ENCODE data around the gene AQP6. TPM values are rescaled to one million over a fixed set of nuclear protein-coding genes. Genes with fewer than 3 reads are reported as not detected.

The AQP6 gene
- total and polyA plus RNA-seq, 2 donors (not counting 3 experiments of a cell fraction or from before 2014, with no cell fraction given): 0.04 TPM; not detected in 1

DNA sequence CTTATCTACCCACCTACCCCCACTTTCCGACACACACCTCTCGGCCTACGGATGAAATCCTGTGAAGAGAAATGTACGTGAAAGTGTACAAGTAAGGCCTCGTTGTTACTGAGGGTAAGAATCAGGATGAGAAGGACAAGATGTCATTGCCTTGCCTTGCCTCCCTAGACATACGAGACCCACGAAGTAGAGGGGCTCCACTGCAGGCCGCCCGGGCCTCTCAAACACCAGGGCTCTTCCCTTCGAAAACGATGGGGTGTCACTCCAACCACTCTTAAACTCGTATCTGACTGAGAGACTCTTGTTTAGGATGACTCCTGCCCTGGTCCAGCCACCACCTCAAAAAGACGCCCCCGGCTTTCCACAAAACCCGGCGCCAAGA is 52.0 kb downstream of the AQP6 start:
- dilution Hi-C loops (cut with MboI; ENCODE audit: extremely low pct_ligation_motif_present, low sequenced_read_pairs): no loop called here
- H3K27ac ChIP-seq (ENCODE audit: insufficient read depth, low read depth, low read length): peak overlapping the region; percentile 16
- H3K4me1 ChIP-seq (ENCODE audit: control insufficient read depth, extremely low read depth, insufficient read depth, low read length): peaks cover 10% of the 10 kb centered on the region
- H2AFZ ChIP-seq (ENCODE audit: low read depth, low read length): peak overlapping the region; percentile 73
- ChIA-PET CTCF (interaction anchor here (0.8 to 3.3 kb wide), 12 partner anchors 8 to 60 kb away, joined by 4 to 18 read pairs (median 6); partner anchors contain the start of gene SMARCD1), POLR2A (interaction anchor here (0.6 kb wide), 1 partner anchor 60 kb away, joined by 3 read pairs; the partner anchor contains the start of gene SMARCD1)
- H3K9ac ChIP-seq (replicated peaks; ENCODE audit: extremely low read depth, insufficient read depth, low read length): peak overlapping the region; percentile 31
- FAIRE-seq: no peak
- H3K79me2 ChIP-seq (ENCODE audit: control insufficient read depth, insufficient read depth, low read length): peaks cover 52% of the 10 kb centered on the region
- no peaks in the 10 kb centered on the region for H3K36me3 ChIP-seq (ENCODE audit: control insufficient read depth in 2 of 2, extremely low read depth in 1 of 2, insufficient read depth in 2 of 2, low read length in 2 of 2)
- H3K4me2 ChIP-seq (ENCODE audit: insufficient read depth, low read length): peak overlapping the region; percentile 54
- peak; percentile 23 for DNase-seq (ENCODE audit: low read depth, low spot score)
- H3K4me3 ChIP-seq (replicated peaks in 1 of 3; ENCODE audit: insufficient read depth in 1 of 3, low read depth in 1 of 3, low read length in 3 of 3): peak overlapping the region; percentile 40 to 98 (median 64)
- intact Hi-C loops (cut with micrococcal nuclease): no loop called here
- H4K20me1 ChIP-seq (replicated peaks; ENCODE audit: control insufficient read depth, extremely low read depth, insufficient read depth, low read length): no peaks in the 10 kb centered on the region
- BruUV-seq (replicated peaks): no TSS peak
- no peaks in the 10 kb centered on the region for H3K9me1 ChIP-seq (replicated peaks; ENCODE audit: control insufficient read depth, extremely low read depth, insufficient read depth, low read length)
- TF ChIP-seq, protein P1, sequence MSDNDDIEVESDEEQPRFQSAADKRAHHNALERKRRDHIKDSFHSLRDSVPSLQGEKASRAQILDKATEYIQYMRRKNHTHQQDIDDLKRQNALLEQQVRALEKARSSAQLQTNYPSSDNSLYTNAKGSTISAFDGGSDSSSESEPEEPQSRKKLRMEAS (IDR thresholded peaks at IDR 0.05; ENCODE audit: insufficient read depth, insufficient read length): no peak
- no peak for TF ChIP-seq MYC (IDR thresholded peaks at IDR 0.05; ENCODE audit: low read depth, low read length)
- peaks cover 11 to 17% of the 10 kb centered on the region in 2 experiments for H3K27me3 ChIP-seq (ENCODE audit: control insufficient read depth in 2 of 2, insufficient read depth in 2 of 2, low read length in 2 of 2)
- H3K9me3 ChIP-seq (replicated peaks; ENCODE audit: control insufficient read depth, insufficient read depth, low read length): no peaks in the 10 kb centered on the region

DNA sequence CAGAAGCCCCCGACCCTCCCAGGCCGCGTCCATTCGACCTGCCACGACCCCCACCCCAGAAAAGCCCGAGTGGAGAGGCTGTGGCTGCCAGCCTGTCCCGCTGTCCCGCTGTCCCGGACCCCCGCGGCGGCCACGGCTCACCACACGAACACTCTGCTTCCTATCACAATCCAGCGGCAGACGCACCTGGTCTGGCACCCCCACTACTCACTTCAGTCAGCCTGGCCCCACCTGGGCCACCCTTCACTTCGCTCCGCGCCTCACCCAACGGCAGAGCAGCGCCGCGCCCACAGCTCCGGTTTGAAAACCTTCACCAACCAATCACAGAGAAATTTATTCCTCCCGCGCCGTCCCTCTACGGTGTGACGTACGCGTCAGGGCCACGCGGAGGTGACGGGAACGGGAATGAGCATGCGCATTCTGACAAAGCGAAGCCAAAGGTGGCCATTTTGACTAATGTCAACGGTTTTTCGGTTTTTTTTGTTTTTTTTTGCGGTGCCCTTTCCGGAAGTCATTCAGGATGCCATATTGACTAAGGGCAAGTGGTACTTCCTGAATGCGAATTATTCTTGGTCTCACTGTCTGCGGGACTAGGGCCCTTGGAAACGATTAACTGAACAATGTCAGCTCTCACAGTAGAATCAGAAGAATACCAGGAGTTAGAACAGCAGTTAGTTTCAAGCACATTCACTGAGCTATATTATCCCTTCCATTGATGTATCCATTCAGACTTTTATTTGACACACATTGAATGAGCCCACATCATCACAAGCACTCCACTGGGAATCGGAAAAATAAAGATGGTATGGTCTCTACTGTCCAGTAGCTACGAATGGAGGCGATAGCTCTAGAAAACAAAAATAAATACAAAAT is 52.7 kb downstream of the AQP6 start, which contains the start of gene RACGAP1:
TSS of gene RACGAP1 (minus strand) at position 308 of the 873 bp plus-strand sequence. CDS start 8,779 bp downstream, outside the sequence.
- Histone ChIP-seq H3K4me3 (replicated peaks in 1 of 3; ENCODE audit: insufficient read depth in 1 of 3, low read depth in 1 of 3, low read length in 3 of 3) (peak within 1 kb of the TSS; percentile 40 to 98 (median 64)), H4K20me1 (replicated peaks; ENCODE audit: control insufficient read depth, extremely low read depth, insufficient read depth, low read length) (no peaks in the 10 kb centered on the region), H3K9ac (replicated peaks; ENCODE audit: extremely low read depth, insufficient read depth, low read length) (peak within 1 kb of the TSS; percentile 31), H3K9me1 (replicated peaks; ENCODE audit: control insufficient read depth, extremely low read depth, insufficient read depth, low read length) (no peaks in the 10 kb centered on the region), H3K36me3 (ENCODE audit: control insufficient read depth in 2 of 2, extremely low read depth in 1 of 2, insufficient read depth in 2 of 2, low read length in 2 of 2) (no peaks in the 10 kb centered on the region), H3K27ac (ENCODE audit: insufficient read depth, low read depth, low read length) (peak within 1 kb of the TSS; percentile 16), H3K9me3 (replicated peaks; ENCODE audit: control insufficient read depth, insufficient read depth, low read length) (no peaks in the 10 kb centered on the region), H3K27me3 (ENCODE audit: control insufficient read depth in 2 of 2, insufficient read depth in 2 of 2, low read length in 2 of 2) (peaks cover 14 to 17% of the 10 kb centered on the region in 2 experiments), H3K79me2 (ENCODE audit: control insufficient read depth, insufficient read depth, low read length) (peaks cover 46% of the 10 kb centered on the region), H3K4me1 (ENCODE audit: control insufficient read depth, extremely low read depth, insufficient read depth, low read length) (peaks cover 10% of the 10 kb centered on the region), H3K4me2 (ENCODE audit: insufficient read depth, low read length) (peak within 1 kb of the TSS; percentile 61), H2AFZ (ENCODE audit: low read depth, low read length) (peak within 1 kb of the TSS; percentile 73)
- TF ChIP-seq JUN (IDR thresholded peaks at IDR 0.05; ENCODE audit: borderline replicate concordance, insufficient read depth, insufficient read length, low read depth): no peak
- TF ChIP-seq EZH2 (IDR thresholded peaks at IDR 0.05; ENCODE audit: borderline replicate concordance, low read depth, low read length, severe bottlenecking): no peak
- peak; percentile 62 for TF ChIP-seq POLR2AphosphoS5 (IDR thresholded peaks at IDR 0.05; ENCODE audit: insufficient read depth, low read depth, low read length)
- no peak for TF ChIP-seq MYC (IDR thresholded peaks at IDR 0.05; ENCODE audit: low read depth, low read length)
- TF ChIP-seq, protein P2, sequence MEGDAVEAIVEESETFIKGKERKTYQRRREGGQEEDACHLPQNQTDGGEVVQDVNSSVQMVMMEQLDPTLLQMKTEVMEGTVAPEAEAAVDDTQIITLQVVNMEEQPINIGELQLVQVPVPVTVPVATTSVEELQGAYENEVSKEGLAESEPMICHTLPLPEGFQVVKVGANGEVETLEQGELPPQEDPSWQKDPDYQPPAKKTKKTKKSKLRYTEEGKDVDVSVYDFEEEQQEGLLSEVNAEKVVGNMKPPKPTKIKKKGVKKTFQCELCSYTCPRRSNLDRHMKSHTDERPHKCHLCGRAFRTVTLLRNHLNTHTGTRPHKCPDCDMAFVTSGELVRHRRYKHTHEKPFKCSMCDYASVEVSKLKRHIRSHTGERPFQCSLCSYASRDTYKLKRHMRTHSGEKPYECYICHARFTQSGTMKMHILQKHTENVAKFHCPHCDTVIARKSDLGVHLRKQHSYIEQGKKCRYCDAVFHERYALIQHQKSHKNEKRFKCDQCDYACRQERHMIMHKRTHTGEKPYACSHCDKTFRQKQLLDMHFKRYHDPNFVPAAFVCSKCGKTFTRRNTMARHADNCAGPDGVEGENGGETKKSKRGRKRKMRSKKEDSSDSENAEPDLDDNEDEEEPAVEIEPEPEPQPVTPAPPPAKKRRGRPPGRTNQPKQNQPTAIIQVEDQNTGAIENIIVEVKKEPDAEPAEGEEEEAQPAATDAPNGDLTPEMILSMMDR (IDR thresholded peaks at IDR 0.05; ENCODE audit: extremely low read depth in 1 of 2, insufficient read depth in 1 of 2, low read depth in 1 of 2, low read length in 2 of 2): no peak
- TF ChIP-seq POLR2A (IDR thresholded peaks at IDR 0.05; ENCODE audit: low read depth, low read length): peak; percentile 31
- no peak for TF ChIP-seq FOS (IDR thresholded peaks at IDR 0.05; ENCODE audit: borderline replicate concordance, insufficient read depth, low read length)
- TF ChIP-seq, protein P1 (IDR thresholded peaks at IDR 0.05; ENCODE audit: insufficient read depth, insufficient read length): peak; percentile 73
- no peak for TF ChIP-seq GATA2 (IDR thresholded peaks at IDR 0.05; ENCODE audit: insufficient read depth, insufficient read length, low read depth, low read length)
- peak; percentile 99 for DNase-seq (ENCODE audit: low read depth, low spot score)
- FAIRE-seq: peak; percentile 97
- dilution Hi-C loops (cut with MboI; ENCODE audit: extremely low pct_ligation_motif_present, low sequenced_read_pairs): no loop called here
- ChIA-PET POLR2A (interaction anchor here (0.6 kb wide), 1 partner anchor 59 kb away, joined by 3 read pairs; the partner anchor contains the start of gene SMARCD1), CTCF (interaction anchor here (0.8 to 3.3 kb wide), 13 partner anchors 9 to 156 kb away, joined by 3 to 18 read pairs (median 6); partner anchors contain the start of gene SMARCD1)
- intact Hi-C loops (cut with micrococcal nuclease): no loop called here
- BruUV-seq (replicated peaks): no TSS peak

All from endothelial cell of umbilical vein (primary cell).